Duodenal mucosa (tissue), 2 donors: Measurements from ENCODE around the gene CBX6.

Source experiments
- H3K27ac ChIP-seq: one replicate; pipeline ENCODE4 v1.7.0; 2013; ENCODE audit warnings: low read depth, low read length
- H3K27me3 ChIP-seq, 2 donors: one replicate each; pipeline ENCODE4 v1.7.0; 2013; ENCODE audit warnings: low read length in 2 of 2, control low read depth in 1 of 2; ENCODE audit not compliant: insufficient read depth in 2 of 2, control insufficient read depth in 1 of 2
- H3K36me3 ChIP-seq, 2 donors: one replicate each; pipeline ENCODE4 v1.7.0; 2013; ENCODE audit warnings: low read length in 2 of 2, control low read depth in 1 of 2; ENCODE audit not compliant: insufficient read depth in 2 of 2, control insufficient read depth in 1 of 2
- H3K4me1 ChIP-seq, 2 donors: one replicate each; pipeline ENCODE4 v1.7.0; 2013; ENCODE audit warnings: low read length in 2 of 2, control low read depth in 1 of 2; ENCODE audit not compliant: insufficient read depth in 2 of 2, control insufficient read depth in 1 of 2
- H3K4me3 ChIP-seq, 2 donors: one replicate each; pipeline ENCODE4 v1.7.0; 2013; ENCODE audit warnings: low read length in 2 of 2, low read depth in 1 of 2
- H3K9ac ChIP-seq, 2 donors: one replicate each; pipeline ENCODE4 v1.7.0; 2013; ENCODE audit warnings: low read length in 2 of 2, low read depth in 1 of 2
- H3K9me3 ChIP-seq, 2 donors: one replicate each; pipeline ENCODE4 v1.7.0; 2013; ENCODE audit warnings: low read length in 2 of 2, control low read depth in 1 of 2; ENCODE audit not compliant: control insufficient read depth in 1 of 2

CBX6 gene

DNA sequence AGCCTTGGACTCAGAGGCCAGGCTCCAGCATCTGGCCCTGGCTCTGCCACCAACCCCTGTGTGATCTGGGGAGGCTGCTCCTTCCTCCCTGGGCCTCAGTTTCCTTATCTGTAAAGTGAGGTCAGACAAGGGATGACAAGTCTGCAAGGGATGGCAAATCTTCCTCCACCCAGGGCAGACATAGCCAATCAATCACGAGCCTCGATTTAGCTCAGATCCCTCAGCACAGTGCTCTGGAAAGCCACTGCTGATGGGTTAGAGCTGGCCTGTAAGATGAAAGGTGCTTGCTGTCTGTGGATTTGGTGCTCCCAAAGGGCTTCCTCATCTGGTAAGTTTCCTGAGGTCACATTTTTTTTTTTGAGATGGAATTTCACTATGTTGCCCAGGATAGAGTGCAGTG is 48.4 kb downstream of the CBX6 start:
- H3K4me1 ChIP-seq: no peaks in the 10 kb centered on the region
- no peak overlapping the region for H3K9ac ChIP-seq
- no peak overlapping the region for H3K27ac ChIP-seq
- no peak overlapping the region for H3K4me3 ChIP-seq
- no peaks in the 10 kb centered on the region for H3K9me3 ChIP-seq
- no peaks in the 10 kb centered on the region for H3K27me3 ChIP-seq
- no peaks in the 10 kb centered on the region for H3K36me3 ChIP-seq

DNA sequence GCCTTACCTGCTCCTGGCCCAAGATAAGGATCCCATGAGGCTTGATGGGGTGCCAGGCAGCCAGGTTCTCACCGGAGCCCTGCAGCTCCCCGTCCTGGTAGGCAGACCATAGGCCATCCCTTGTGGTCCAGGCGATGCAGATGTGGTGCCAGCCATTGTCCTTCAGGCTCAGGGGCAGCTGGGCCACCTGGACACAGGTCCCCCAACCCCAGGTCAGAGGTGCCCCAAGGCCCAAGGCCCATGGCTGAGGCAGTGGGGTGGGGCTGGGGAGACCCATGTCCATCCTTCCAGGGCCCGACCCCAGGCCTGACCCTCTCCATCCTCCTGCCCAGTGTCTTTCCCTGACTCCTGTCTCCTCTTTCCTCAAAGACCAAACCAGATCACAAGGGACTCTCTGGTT is 48.9 kb downstream of the CBX6 start:
- Histone ChIP-seq H3K4me3 (no peak overlapping the region), H3K9me3 (no peaks in the 10 kb centered on the region), H3K27ac (no peak overlapping the region), H3K4me1 (no peaks in the 10 kb centered on the region), H3K36me3 (no peaks in the 10 kb centered on the region), H3K27me3 (no peaks in the 10 kb centered on the region), H3K9ac (no peak overlapping the region)

DNA sequence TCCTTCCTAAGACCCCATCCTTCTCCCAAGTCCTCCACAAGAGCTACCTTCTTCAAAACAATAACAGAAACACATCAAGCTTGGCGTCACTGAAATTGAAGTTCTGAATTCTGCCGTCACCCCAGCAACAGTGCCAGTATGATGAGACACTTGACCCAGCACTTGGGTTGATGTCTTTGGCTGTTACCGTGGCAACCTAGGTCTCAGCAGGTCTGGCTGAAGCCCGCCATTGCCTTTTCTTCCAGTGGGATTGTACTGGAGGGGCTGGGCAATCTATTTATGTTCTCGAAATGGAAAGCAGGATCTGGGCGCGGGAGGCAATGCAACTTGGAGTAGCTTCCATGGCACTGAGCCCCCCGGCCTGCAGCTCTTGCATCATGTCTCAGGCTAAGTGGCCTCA is 52.0 kb downstream of the CBX6 start:
- Histone ChIP-seq H3K9me3 (no peaks in the 10 kb centered on the region), H3K4me3 (no peak overlapping the region), H3K36me3 (no peaks in the 10 kb centered on the region), H3K9ac (no peak overlapping the region), H3K27me3 (peaks cover 0 to 3% of the 10 kb centered on the region in 2 donors), H3K27ac (no peak overlapping the region), H3K4me1 (no peaks in the 10 kb centered on the region)

DNA sequence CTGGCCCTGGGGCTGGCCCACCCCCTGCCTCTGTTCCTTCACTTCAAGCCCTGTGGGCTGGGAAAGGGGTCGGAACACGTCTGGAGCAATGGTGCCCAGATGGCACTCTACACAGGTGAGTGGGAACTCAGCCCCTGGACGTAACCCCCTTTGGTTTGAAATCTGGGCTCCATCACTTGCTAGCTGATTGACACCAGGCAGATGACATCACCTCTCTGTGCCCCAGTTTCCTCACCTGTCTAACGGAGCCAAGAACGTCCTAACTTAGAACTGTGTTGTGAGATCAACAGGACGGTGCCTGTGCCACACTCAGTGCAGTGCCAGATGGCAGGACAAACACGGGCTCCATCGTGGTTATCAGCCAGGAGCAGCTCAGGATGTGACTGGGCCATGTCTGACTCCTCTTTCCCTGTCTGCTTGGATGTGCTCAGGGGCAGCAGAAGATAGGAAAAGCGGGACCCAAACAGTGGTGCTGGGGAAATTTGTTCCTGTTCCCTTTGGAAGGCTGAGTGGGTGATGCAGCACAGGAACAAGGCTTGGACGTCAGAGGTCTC is 52.6 kb downstream of the CBX6 start:
- no peaks in the 10 kb centered on the region for H3K36me3 ChIP-seq
- H3K9ac ChIP-seq: no peak overlapping the region
- H3K4me1 ChIP-seq: no peaks in the 10 kb centered on the region
- peaks cover 0 to 3% of the 10 kb centered on the region in 2 donors for H3K27me3 ChIP-seq
- H3K27ac ChIP-seq: no peak overlapping the region
- H3K9me3 ChIP-seq: no peaks in the 10 kb centered on the region
- no peak overlapping the region for H3K4me3 ChIP-seq

DNA sequence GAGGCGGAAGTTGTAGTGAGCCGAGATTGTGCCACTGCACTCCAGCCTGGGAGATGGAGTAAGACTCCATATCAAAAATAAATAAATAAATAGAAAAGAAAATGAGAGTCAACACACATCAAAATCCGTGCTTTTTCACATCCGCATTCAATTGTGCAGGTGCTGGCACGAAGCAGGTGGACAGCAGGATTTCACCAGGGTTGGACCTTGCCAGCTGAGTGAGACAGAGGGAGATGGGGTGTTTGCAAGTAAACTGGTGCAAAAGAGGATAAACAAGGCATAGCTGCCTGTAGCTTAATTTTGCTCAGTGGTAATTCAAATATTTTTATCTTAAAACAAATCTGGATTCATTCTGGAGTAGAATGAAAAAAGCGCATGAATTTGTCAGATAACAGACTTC is 54.8 kb downstream of the CBX6 start:
- peaks cover 0 to 3% of the 10 kb centered on the region in 2 donors for H3K27me3 ChIP-seq
- H3K4me1 ChIP-seq: no peaks in the 10 kb centered on the region
- H3K9ac ChIP-seq: no peak overlapping the region
- no peak overlapping the region for H3K27ac ChIP-seq
- H3K4me3 ChIP-seq: no peak overlapping the region
- no peaks in the 10 kb centered on the region for H3K36me3 ChIP-seq
- no peaks in the 10 kb centered on the region for H3K9me3 ChIP-seq

DNA sequence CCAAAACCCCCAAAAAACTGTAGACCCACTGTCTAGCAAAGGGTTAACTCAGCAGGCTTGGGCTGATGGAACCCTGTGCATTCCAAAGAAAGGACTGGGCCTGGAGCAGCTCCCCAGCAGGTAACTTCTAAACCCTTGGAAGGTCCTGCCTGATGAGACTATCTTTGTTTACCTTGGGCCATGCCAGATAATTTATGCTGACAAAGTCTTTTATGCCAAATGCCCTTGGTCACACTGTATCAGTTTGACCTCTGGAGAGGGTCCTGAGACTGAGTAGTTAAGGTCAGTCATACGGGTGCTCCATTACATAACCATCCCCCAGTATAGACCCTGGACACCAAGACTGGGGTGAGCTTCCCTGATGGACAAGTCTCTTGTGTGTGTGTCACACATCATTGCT is 56.2 kb downstream of the CBX6 start:
- Histone ChIP-seq H3K4me1 (no peaks in the 10 kb centered on the region), H3K4me3 (no peak overlapping the region), H3K36me3 (no peaks in the 10 kb centered on the region), H3K9ac (no peak overlapping the region), H3K27me3 (peaks cover 0 to 3% of the 10 kb centered on the region in 2 donors), H3K9me3 (no peaks in the 10 kb centered on the region), H3K27ac (no peak overlapping the region)
